OCI-M2 (cell line): ENCODE data around the gene NF2.
"Not testable (repeated sequence)": the region's sequence is repeated elsewhere in the genome, so short reads cannot be mapped to it uniquely, and the experiment has no call there.

Source experiments
- DNase-seq: peaks from one replicate; lab custom pipeline; 2025; ENCODE audit not compliant: unreplicated experiment; lab: John Stamatoyannopoulos, UW

The NF2 gene

DNA sequence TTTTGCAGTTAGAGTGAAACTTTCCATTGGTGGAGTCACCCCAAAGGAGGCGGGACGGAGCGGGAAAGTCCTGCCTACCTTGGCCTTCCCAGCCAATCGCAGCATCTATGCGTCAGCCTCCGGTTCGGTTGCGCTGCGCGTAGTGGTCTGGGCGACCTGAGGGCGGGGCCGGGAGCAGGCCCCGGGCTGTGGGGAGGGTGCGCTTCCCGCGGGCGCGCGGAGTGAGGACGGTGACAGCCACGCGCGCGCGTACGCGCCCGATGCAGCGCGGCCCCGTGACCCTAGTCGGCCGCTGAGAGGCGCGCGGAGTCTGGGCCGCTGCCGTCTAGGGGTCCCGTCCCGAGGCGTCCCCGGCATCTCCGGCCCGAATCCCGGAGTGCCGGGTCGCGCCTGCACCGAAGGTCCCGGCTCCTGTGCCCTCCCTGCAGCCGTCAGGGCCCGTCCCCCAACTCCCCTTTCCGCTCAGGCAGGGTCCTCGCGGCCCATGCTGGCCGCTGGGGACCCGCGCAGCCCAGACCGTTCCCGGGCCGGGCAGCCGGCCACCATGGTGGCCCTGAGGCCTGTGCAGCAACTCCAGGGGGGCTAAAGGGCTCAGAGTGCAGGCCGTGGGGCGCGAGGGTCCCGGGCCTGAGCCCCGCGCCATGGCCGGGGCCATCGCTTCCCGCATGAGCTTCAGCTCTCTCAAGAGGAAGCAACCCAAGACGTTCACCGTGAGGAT, at the start of gene NF2:
Gene NF2, plus strand, starts transcription at position 276 of the 718 bp plus-strand sequence. Its CDS starts 366 bp downstream, at position 642.
- DNase-seq: peak; percentile 77

GRCh38 chr22:29555065-29555644, 48.3 kb upstream of the NF2 start:
- no peak for DNase-seq

DNA sequence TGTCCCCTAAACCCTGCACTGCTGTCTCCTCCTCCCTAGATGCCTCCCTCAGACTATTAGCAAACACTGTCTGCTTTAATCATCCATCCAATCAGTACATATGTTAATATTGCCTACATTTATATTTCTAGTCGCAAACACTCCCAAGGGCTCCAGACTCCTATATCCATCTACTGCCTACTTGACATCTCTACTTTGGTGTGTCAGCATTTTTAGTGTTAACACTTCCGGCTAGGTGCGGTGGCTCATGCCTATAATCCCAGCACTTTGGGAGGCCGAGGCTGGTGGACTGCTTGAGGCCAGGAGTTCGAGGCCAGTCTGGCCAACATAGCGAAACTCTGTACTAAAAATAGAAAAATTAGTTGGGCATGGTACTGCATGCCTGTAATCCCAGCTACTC, 44.4 kb upstream of the NF2 start:
- no peak for DNase-seq

DNA sequence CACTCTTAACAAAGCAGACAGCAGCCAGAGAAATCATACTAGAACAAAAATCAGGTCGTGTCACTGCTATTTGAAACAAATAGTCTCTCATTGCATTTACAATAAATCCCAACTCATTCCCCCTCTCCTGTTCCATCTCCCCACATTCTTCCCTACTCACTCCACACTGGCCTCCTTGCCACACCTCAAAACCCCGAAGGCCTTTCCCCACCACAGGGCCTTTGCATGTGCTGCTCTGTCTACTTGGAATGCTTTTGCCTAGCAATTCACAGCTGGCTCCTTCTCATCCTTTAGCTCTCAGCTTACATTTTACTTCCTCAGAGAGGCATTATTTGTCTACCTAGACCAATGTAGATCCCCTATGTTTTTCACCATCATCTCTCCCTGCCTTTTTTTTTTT, 43.6 kb upstream of the NF2 start:
- DNase-seq: no peak

- DNase-seq: no peak
These were observed 39.6 kb upstream of the NF2 start for GRCh38 chr22:29563652-29564460.

DNA sequence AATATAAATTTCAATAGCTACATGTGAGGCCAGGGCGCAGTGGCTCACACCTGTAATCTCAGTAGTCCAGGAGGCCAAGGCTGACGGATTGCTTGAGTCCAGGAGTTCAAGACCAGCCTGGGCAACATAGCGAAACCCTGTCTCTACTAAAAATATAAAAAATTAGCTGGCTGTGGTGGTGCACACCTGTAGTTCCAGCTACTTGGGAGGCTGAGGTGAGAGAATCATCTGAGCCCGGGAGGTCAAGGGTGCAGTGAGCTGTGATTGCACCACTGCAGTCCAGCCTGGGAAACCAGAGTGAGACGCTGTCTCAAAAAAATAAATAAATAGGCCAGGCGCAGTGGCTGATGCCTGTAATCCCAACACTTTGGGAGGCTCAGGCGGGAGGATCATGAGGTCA, 36.9 kb upstream of the NF2 start:
- not testable (repeated sequence) for DNase-seq

GRCh38 chr22:29567338-29567737, 36.1 kb upstream of the NF2 start:
- DNase-seq: no peak

GRCh38 chr22:29569011-29569678, 34.3 kb upstream of the NF2 start:
- no peak for DNase-seq

GRCh38 chr22:29570456-29570855, 33.0 kb upstream of the NF2 start:
- no peak for DNase-seq

GRCh38 chr22:29570912-29571549, 32.4 kb upstream of the NF2 start:
- DNase-seq: no peak

GRCh38 chr22:29574762-29575450, 28.5 kb upstream of the NF2 start:
- no peak for DNase-seq

GRCh38 chr22:29578462-29579200, 24.8 kb upstream of the NF2 start:
- DNase-seq: no peak

DNA sequence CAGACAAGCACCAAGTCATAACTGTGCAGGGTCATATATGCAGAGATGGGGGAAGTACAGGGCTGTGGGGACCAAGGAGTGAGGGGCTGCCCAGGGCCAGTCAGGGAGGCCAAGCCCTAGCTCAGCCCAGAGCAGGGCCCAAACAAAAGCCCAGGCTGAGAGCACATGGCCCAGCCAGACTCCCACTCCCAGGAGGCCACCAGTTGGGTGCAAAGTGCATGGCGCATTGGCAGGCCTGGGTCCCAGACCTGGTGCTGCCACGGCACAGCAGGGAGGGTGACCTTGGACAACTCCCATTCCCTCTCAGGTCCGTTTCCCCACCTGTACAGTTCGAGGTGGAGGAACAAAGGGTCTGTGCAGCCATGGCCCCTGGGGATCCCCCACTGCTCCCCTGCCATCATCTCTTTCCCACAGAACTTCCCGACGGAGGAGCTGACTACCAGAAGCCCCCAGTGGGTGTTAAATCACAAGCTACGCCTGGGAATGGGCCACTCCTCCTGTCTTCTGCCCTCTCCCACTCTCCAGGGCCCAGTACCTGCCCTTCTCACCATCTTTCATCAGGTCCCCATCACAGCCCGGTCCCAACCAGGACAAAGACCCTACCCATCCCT, 23.1 kb upstream of the NF2 start:
- DNase-seq: no peak

DNA sequence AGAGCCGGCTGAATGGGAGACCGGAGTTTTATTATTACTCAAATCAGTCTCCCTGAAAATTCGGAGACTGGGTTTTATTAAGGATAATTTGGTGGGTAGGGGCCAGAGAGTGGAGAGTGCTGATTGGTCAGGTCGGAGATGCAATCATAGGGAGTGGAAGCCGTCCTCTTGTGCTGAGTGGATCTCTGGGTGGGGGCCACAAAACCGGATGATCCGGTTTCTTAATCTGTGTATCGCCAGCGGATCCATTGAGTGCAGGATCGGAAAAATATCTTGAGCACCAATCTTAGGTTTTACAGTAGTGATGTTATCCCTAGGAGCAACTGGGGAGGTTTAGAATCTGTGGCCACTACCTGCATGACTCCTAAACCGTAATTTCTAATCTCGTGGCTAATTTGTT, 21.6 kb upstream of the NF2 start:
- DNase-seq: no peak

DNA sequence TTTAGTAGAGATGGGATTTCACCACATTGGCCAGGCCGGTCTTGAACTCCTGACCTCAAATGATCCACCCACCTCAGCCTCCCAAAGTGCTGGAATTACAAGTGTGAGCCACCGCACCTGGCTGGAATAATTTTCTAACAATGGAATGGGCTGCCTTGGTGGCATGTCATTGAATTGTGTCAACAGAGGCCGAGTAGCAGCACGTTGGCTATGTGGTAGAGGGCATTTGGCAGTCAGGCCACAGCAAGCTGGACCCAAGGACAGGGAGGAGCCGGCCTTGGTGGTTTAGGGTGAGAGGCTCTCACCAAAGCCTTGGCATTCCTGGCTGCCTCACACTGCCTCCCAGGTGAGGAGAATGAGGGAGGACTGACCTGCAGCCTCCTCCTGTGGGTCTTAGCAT, 18.5 kb upstream of the NF2 start:
- DNase-seq: no peak

GRCh38 chr22:29586193-29586705, 17.2 kb upstream of the NF2 start:
- not testable (repeated sequence) for DNase-seq

DNA sequence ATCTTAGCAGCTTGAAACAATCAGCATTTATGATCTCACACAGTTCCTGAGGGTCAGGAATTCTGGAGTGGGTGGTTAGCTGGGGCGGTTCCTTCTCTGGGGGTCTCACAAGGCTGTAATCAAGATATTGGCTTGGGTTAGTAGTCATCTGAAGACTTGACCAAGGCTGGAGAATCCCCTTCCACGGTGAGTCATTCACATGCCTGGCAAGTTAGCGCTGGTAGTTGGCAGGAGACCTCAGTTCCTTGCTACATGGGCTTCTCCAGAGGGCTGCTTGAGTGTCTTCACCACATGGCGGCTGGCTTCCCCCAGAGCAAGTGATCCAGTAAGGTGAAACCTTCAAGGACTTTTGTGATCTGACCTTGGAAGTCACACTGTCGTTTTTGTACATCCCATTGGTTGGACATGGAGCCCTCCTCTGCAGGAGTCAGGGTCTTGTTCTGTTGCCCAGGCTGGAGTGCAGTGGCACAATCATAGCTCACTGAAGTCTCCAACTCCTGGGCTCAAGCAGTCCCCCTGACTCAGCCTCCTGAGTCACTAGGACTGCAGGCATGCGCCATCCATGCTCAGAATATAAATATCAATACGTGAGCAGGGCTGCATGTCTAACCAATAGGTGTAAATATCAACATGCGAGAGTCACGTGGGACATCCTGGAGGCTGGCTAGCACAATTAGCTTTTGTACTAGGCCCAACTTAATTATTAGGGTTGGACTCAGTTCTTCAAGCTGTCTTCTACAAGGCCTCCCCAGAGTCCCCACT, 15.3 kb upstream of the NF2 start:
- DNase-seq: no peak

DNA sequence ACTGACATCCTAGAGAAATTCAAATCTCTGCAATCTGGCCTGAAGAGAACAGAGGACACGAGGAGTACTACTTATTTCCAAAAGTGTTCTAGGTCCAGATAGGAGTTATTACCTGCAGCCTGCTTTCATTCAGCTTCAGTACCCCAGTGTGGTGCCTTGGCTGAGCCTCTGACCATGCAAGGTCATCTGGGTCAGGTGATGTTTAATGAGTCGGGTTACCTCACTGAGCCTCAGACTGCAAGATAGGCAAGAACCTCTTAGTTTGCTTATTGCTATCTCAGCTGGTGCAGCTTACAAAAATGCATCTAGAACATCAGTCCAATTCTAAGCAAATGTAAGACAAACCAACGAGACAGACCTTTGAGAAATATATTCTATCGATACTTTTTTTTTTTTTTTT, 9.5 kb upstream of the NF2 start:
- DNase-seq: no peak
